NCI-H82 treated with DMSO at 0.1 percent for 48 hours (cell line): ENCODE data around the gene TRIM47.

Experiments
- DNase-seq: peaks from one replicate; lab custom pipeline; 2025; ENCODE audit not compliant: unreplicated experiment; lab: John Stamatoyannopoulos, UW

Gene TRIM47

DNA sequence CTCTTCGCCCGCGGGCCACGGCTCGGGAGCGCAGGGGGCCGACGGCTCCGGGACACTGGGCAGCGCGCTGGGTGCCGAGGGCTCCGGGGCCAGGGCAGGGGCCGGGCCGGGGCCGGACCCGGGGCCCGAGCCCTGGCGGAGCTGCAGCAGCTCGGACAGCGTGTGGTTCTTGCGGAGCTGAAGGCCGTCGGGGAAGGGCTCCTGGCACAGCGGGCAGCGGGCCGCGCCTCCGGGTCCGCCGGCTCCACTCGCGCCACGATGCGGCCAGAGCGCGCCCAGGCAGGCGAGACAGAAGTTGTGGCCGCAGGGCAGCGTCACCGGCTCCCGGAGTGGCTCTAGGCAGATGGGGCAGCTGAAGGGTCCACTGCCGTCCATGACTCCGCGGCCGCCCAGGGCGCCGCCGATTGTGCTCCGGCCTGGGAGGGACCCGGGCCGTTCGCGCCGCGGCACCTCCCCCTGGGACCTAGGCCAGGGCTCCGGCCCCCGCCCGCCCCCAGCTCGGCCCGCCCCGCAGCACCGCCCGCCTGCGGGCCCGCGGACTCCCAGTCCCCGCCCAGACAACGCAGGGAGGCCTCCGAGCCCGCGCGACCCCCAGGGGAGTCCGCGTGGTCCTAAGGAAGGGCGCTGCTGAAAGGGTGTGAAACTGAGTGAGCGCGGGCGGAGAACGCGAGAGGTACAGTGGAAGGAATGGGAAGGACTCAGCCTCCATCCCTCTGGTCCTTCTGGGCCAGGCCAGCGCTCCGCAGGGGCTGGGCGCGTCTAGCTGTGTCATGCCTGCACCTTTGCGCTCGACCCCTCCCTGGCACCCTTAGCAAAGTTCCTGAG is at the start of gene TRIM47:
Gene TRIM47 (minus strand): TSS at position 408 of the 825 bp plus-strand sequence. CDS start 33 bp downstream, at position 375.
- no peak for DNase-seq

DNA sequence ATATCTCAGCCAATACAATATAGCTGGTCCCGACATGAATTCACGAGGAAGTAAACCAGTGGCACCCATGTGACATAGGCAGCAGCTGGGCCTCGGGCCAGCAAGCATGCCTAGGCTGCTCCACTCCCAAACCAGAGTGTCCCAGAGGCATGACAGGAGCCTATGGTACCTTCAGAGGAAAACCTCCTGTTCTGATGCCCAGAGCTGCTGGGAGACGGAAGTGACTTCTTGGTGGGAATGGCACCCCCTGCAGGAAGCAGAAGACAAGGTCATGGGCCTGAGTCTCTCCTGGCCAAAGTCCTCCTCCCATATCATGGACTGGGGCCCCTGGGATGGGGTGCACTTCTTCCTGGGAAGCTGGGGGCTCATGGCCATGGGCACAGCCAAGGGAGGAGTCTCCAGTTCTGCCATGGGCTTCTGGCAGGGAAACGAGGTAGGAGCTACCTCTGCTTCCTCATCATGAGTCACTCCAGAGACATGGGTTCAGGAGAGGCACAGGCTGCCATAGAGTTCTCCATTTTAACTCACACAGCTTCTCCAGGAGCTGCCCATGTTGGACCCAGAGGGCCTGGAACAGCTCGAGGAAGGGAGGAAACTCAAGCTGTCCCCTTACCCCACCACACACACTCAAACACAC is 49.0 kb upstream of the TRIM47 start:
- no peak for DNase-seq

DNA sequence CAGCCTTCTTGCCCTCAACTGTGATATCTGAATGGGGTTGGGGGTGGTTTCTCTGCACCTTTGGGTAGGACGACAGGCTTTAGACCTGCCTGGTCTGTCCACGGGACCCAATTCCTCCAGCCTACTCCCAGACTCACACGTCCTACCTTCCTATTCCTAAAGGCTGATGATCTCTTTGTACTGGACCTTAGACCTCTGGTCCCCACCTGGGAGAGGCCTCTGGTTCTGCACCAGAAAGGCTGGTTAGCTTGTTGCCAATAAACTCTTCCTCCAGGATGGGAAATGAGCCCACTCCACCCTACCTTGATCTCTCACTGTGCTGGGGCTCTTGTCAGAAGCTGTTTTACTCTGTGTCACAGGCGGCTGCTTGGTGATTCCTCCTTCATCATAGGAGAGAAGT is 48.1 kb upstream of the TRIM47 start:
- DNase-seq, result no peak

DNA sequence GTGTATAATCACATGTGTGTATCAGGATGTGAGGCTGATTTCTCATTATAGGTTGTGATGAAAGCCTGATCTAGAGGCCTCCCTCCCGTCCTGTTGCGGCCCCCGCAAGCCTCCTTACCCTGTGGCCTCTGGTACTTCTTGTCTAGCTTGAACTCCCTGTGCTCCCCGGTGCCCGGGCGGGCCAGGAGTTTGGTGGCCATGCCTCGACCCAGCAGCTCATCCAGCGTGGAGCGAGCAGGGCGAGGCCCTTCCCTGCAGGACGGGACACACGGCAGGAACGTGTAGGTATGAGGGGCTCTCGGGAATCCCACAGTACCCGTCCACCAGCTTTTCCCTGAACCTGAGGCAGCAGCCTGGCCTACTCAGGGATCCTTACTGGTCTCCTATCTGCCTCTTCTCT is 47.5 kb upstream of the TRIM47 start:
- no peak for DNase-seq

GRCh38 chr17:75925103-75925502 is 46.7 kb upstream of the TRIM47 start:
- DNase-seq, result no peak

DNA sequence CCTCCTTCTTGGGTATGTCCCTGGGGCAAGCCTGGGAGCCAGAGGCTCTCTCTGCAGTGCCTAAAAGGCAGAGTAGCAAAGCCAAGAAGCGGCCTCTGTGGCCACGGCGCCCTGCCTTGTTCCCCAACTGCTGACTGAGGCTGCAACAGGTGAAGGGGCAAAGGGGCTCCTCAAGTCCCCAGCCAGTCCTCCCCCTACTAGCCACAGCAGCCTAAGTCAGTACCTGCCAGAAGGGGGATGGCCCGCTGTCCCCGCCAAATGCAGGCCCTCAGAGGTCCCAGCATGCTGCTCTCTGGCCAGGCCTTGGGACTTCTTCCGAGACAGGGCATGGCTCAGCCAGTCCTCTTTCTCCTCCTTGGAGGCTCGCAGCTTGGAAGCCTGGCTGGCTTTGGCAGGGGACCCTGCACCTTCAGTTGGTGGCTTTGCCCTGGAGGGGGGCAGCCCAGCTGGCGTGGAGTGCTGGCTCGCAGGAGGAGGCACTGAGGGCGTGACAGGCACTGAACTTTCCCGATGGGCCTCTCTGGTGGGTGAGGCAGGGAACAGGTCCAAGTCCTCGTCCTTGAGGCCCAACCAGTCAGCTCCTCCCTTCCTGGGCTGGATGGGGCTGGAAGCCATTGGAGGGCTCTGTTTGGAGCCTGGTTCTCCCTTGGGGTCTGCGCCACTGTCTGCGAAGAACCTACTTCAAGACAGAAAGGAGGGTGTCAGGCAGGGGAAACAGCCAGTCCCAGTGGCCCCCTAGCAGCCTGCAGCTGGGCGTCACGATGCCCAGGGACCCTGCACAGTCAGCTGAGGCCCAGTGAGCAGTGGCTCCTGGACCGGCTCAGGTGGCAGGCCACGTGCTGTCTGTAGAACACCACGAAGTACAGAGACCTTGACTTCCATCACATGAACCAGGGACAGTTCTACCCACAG is 44.8 kb upstream of the TRIM47 start:
- no peak for DNase-seq

DNA sequence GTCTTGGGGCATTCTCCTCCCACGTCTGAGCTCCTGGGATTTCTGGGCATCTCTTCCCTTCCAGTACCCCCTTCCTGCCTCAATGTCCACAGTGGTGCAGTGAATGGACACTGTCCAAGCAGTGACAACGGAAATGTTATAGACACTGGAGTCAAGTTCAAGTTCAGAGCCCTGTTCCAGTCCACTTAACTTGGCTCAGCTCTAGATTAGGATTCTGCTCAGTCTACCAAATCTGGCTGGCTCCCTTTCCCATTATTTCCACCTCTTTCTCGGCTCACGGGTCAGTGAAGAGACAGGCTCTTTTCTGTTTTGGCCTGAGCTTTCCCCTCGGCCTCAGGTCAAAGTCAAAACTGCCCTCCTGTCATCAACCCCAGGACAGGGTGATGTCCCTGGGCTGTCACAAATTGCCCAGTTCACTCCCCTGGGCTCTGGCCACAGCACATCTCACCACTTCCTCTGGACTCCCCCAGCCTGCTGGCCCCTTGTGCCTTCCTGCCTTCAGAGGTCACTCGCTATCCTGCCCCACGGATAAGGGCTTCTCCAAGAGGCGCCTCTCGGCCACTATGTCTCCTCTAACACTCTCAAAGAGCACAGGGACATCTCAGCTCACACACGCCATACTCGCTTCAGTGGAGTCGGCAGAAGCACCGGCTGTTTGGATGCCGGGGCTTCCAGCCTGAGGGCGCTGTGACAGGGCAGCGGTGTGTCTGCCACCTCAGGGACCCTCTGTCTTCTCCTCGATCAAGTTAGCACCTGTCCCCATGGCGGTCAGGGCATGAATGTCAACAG is 44.0 kb upstream of the TRIM47 start:
- no peak for DNase-seq

- no peak for DNase-seq
Observed at GRCh38 chr17:75921596-75921995, 43.2 kb upstream of the TRIM47 start.

DNA sequence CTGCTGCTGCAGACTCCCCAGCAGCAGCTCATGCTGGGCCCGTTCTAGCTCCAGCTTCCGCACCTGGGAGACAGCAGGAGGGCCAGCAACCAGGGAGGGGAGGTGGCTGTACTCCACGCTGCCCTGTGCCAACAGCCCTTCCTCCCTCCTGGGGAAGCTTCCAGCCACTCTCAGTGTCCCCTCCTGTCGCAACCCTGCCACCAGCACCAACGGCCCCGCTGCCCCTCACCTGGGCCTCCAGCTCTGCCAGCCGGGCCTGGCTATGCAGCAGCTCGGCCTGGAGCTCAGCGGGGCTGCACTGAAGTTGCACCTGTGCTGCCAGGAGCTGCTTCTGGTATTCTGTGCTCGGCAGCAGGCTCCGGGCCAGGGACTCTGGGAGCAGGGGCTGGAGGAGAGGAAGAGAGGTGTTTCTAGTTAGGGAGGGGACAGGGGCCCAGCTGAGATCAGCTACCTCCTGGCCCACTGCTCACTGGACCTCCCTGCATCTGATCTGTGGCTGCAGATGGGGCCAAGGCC is 41.7 kb upstream of the TRIM47 start:
- no peak for DNase-seq

DNA sequence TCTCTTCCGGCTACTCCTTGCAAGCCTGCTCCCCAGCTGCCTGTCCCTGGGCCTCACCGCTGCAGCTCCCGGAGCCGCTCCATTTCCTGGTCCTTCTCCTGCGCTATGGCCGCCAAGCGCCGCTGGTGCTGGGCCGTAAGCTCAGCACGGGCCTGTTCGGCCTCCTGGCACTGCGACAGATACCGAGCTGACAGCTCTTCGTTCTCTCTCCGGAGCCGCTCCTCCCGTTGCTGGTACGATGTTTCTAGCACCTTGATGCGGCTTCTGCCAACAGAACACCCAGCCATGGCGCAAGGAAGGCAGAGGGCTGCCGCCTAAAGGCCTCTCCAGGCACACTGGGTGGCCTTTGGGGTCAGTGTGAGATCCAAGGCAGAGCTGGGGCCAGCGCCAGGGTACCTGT is 41.2 kb upstream of the TRIM47 start:
- DNase-seq, result no peak

- DNase-seq, result no peak
Observed at GRCh38 chr17:75917917-75918445, 39.6 kb upstream of the TRIM47 start.

- no peak for DNase-seq
Observed at GRCh38 chr17:75917141-75917916, 38.9 kb upstream of the TRIM47 start.

- no peak for DNase-seq
Observed at GRCh38 chr17:75915268-75915667, 36.9 kb upstream of the TRIM47 start.

- no peak for DNase-seq
Observed at GRCh38 chr17:75914643-75915267, 36.4 kb upstream of the TRIM47 start.

- DNase-seq, result no peak
Observed at GRCh38 chr17:75913537-75914210, 35.3 kb upstream of the TRIM47 start.

DNA sequence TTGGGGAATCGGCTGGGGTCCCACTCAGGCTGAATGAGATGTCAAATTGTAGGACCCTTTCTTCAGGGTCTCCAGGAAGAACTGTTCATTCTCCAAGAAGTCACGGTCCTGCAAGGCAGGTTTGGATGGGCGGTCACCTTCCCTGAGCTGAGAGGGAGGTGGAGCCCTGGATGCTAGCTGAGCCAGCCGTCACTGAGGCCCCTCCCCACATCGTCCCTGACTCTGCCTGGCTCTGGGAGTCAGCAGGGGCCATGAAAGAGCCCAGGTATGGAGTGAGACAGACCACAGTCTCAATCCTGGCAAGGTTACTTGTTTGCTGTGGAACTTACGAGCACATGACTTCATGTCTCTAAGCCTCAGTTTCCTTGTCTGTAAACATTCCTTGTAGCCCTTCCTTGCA is 32.3 kb upstream of the TRIM47 start:
- DNase-seq, result peak; percentile 38

DNA sequence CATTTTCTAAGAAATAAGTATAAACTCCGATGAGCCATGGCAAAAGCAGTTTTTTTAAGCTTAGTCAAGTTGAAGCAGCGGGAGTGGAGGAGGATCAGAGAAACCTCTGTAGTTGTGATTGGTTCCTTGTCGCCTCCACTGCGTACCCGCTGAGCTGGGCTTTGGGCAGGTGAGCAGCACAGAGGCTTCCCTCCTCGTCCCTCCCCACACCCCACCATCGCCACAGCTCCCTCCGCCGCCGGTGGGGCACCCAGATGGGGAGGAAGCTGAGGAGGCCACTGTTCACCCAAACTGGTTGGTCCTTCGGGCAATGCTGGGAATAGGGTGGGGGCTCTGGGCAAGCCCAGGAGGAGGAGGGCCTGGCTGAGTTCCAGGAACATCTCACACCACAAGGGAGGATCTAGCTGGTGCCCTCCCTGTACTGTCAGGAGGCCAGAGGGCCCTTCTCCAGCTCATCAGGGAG is 31.5 kb upstream of the TRIM47 start:
- DNase-seq, result no peak

- no peak for DNase-seq
Observed at GRCh38 chr17:75909051-75909811, 30.9 kb upstream of the TRIM47 start.
